ENCODE results near the gene TNNT1. TPM values are rescaled to one million over a fixed set of nuclear protein-coding genes. Genes with fewer than 3 reads are reported as not detected.
A peak's percentile ranks its signal among the peaks of the same experiment; 100 is the strongest.

Gene TNNT1
- total RNA-seq, 2 donors from 2014 or later: 8.5 to 87.9 TPM

- no peak for DNase-seq (ENCODE audit: low spot score)
- Histone ChIP-seq H3K27me3 (replicated peaks; ENCODE audit: insufficient read depth) (no peaks in the 10 kb centered on the region), H3K4me1 (replicated peaks) (peaks cover 4% of the 10 kb centered on the region), H3K9me3 (no peaks in the 10 kb centered on the region), H3K27ac (no peak overlapping the region), H3K36me3 (peaks cover 5 to 9% of the 10 kb centered on the region in 2 donors), H3K4me3 (no peak overlapping the region)
- no peak for TF ChIP-seq CTCF (IDR thresholded peaks at IDR 0.05)
- no peak for TF ChIP-seq POLR2A (IDR thresholded peaks at IDR 0.05)
- no peak for TF ChIP-seq POLR2AphosphoS5 (IDR thresholded peaks at IDR 0.05)
- intact Hi-C loops (cut with DNase I): no loop called here
- 90% methylated on average over 3 of the region's 3 CpGs for WGBS
Observed at GRCh38 chr19:55089342-55089944, 59.6 kb downstream of the TNNT1 start.

GRCh38 chr19:55088543-55089341, 60.3 kb downstream of the TNNT1 start:
- H3K27me3 ChIP-seq (replicated peaks; ENCODE audit: insufficient read depth): no peaks in the 10 kb centered on the region
- H3K4me3 ChIP-seq: no peak overlapping the region
- peaks cover 5 to 9% of the 10 kb centered on the region in 2 donors for H3K36me3 ChIP-seq
- TF ChIP-seq POLR2AphosphoS5 (IDR thresholded peaks at IDR 0.05): no peak
- TF ChIP-seq CTCF (IDR thresholded peaks at IDR 0.05): peak; percentile 48 to 71 (median 54)
- DNase-seq (ENCODE audit: low spot score): peak; percentile 41
- H3K9me3 ChIP-seq: no peaks in the 10 kb centered on the region
- 61% methylated on average over 18 of the region's 18 CpGs for WGBS
- intact Hi-C loops (cut with DNase I): no loop called here
- peaks cover 4% of the 10 kb centered on the region for H3K4me1 ChIP-seq (replicated peaks)
- peak overlapping the region in 1 of 2 donors; percentile 51 for H3K27ac ChIP-seq

GRCh38 chr19:55088021-55088451, 61.0 kb downstream of the TNNT1 start:
- Histone ChIP-seq H3K9me3 (no peaks in the 10 kb centered on the region), H3K4me3 (no peak overlapping the region), H3K27me3 (replicated peaks; ENCODE audit: insufficient read depth) (no peaks in the 10 kb centered on the region), H3K4me1 (replicated peaks) (peaks cover 4% of the 10 kb centered on the region), H3K36me3 (peaks cover 5 to 9% of the 10 kb centered on the region in 2 donors), H3K27ac (peak overlapping the region in 1 of 2 donors; percentile 51)
- TF ChIP-seq POLR2A (IDR thresholded peaks at IDR 0.05): no peak
- TF ChIP-seq POLR2AphosphoS5 (IDR thresholded peaks at IDR 0.05): no peak
- TF ChIP-seq CTCF (IDR thresholded peaks at IDR 0.05): no peak
- no peak for DNase-seq (ENCODE audit: low spot score)
- intact Hi-C loops (cut with DNase I): no loop called here
- WGBS: 76% methylated on average over 12 of the region's 12 CpGs

- H3K36me3 ChIP-seq: peaks cover 5 to 9% of the 10 kb centered on the region in 2 donors
- no peak for DNase-seq (ENCODE audit: low spot score)
- H3K9me3 ChIP-seq: no peaks in the 10 kb centered on the region
- 45% methylated on average over 17 of the region's 17 CpGs for WGBS
- intact Hi-C loops (cut with DNase I): no loop called here
- TF ChIP-seq CTCF (IDR thresholded peaks at IDR 0.05) (no peak), POLR2AphosphoS5 (IDR thresholded peaks at IDR 0.05) (no peak), POLR2A (IDR thresholded peaks at IDR 0.05) (no peak)
- H3K4me3 ChIP-seq: peak overlapping the region; percentile 25 to 36
- peaks cover 4% of the 10 kb centered on the region for H3K4me1 ChIP-seq (replicated peaks)
- peak overlapping the region in 1 of 2 donors; percentile 38 for H3K27ac ChIP-seq
- H3K27me3 ChIP-seq (replicated peaks; ENCODE audit: insufficient read depth): no peaks in the 10 kb centered on the region
Observed at GRCh38 chr19:55087542-55087901, 61.5 kb downstream of the TNNT1 start.

Data from prostate gland (tissue), 2 donors.